ENCODE data around the gene AIP. TPM values are rescaled to one million over a fixed set of nuclear protein-coding genes. Genes with fewer than 3 reads are reported as not detected.

AIP gene
- total RNA-seq, 2 experiments from 2014 or later: 115 to 117 TPM

- Histone ChIP-seq H3K36me3 (ENCODE audit: insufficient read depth, low read length) (peaks cover 40% of the 10 kb centered on the region), H3K9me3 (ENCODE audit: control insufficient read depth in 1 of 2, insufficient read depth in 1 of 2, low read length in 2 of 2) (no peaks in the 10 kb centered on the region), H3K4me3 (ENCODE audit: low read length) (peak within 1 kb of the TSS; percentile 97), H3K27ac (ENCODE audit: low read depth in 1 of 2, low read length in 2 of 2) (peak within 1 kb of the TSS; percentile 72 to 94), H3K27me3 (ENCODE audit: control insufficient read depth in 1 of 2, insufficient read depth in 2 of 2, low read length in 2 of 2) (no peaks in the 10 kb centered on the region), H3K4me1 (ENCODE audit: insufficient read depth, low read length) (peaks cover 81% of the 10 kb centered on the region)
- Mint-ChIP-seq H3K4me3 (peak within 1 kb of the TSS; percentile 98), H3K36me3 (ENCODE audit: low read depth) (peaks cover 60% of the 10 kb centered on the region), H3K4me1 (ENCODE audit: low read depth) (peaks cover 69% of the 10 kb centered on the region), H3K9me3 (no peaks in the 10 kb centered on the region), H3K27ac (peak within 1 kb of the TSS; percentile 98), H3K27me3 (no peaks in the 10 kb centered on the region)
- intact Hi-C loops (cut with DNase I, micrococcal nuclease): loop anchor here (1.0 to 2.0 kb wide), 6 partner anchors 9 to 70 kb away; partner anchors contain the start of genes PPP1CA (in 1 of the 2) and TMEM134 (in 1 of the 2)
- peak; percentile 59 for ATAC-seq (ENCODE audit: poor library complexity)
- POLR2A ChIA-PET: interaction anchor here (0.6 to 17.7 kb wide), 29 partner anchors 9 to 1016 kb away, joined by 3 to 411 read pairs (median 8); partner anchors contain the start of genes AIP, CABP4, CARNS1 and CDK2AP2
- CTCF ChIA-PET: interaction anchor here (0.9 to 4.3 kb wide), 9 partner anchors 17 to 86 kb away, joined by 3 to 21 read pairs (median 4); partner anchors contain the start of genes PPP1CA, TBC1D10C and TMEM134
- peak; percentile 57 to 91 (median 82) for DNase-seq
- TF ChIP-seq, protein P1, sequence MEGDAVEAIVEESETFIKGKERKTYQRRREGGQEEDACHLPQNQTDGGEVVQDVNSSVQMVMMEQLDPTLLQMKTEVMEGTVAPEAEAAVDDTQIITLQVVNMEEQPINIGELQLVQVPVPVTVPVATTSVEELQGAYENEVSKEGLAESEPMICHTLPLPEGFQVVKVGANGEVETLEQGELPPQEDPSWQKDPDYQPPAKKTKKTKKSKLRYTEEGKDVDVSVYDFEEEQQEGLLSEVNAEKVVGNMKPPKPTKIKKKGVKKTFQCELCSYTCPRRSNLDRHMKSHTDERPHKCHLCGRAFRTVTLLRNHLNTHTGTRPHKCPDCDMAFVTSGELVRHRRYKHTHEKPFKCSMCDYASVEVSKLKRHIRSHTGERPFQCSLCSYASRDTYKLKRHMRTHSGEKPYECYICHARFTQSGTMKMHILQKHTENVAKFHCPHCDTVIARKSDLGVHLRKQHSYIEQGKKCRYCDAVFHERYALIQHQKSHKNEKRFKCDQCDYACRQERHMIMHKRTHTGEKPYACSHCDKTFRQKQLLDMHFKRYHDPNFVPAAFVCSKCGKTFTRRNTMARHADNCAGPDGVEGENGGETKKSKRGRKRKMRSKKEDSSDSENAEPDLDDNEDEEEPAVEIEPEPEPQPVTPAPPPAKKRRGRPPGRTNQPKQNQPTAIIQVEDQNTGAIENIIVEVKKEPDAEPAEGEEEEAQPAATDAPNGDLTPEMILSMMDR (IDR thresholded peaks at IDR 0.05): no peak
Measured at GRCh38 chr11:67437082-67437808, 45.6 kb upstream of the AIP start, which contains the start of gene PTPRCAP. Gene PTPRCAP (minus strand): TSS chr11:67437682. CDS start chr11:67437619, 63 bp downstream.

GRCh38 chr11:67437809-67438157 lies 45.0 kb upstream of the AIP start:
- DNase-seq (no peak), ATAC-seq (ENCODE audit: poor library complexity) (no peak)
- Mint-ChIP-seq H3K4me1 (ENCODE audit: low read depth) (peaks cover 69% of the 10 kb centered on the region), H3K27ac (peak overlapping the region; percentile 98), H3K4me3 (peak overlapping the region; percentile 98), H3K36me3 (ENCODE audit: low read depth) (peaks cover 54% of the 10 kb centered on the region), H3K27me3 (no peaks in the 10 kb centered on the region), H3K9me3 (no peaks in the 10 kb centered on the region)
- TF ChIP-seq, protein P1 (IDR thresholded peaks at IDR 0.05): no peak
- H3K36me3 ChIP-seq (ENCODE audit: insufficient read depth, low read length): peaks cover 35% of the 10 kb centered on the region
- peak overlapping the region; percentile 72 to 94 for H3K27ac ChIP-seq (ENCODE audit: low read depth in 1 of 2, low read length in 2 of 2)
- H3K4me3 ChIP-seq (ENCODE audit: low read length): peak overlapping the region; percentile 97
- CTCF ChIA-PET: interaction anchor here (0.8 to 4.3 kb wide), 7 partner anchors 17 to 55 kb away, joined by 3 to 21 read pairs (median 6); partner anchors contain the start of genes PPP1CA, TBC1D10C and TMEM134
- no peaks in the 10 kb centered on the region for H3K9me3 ChIP-seq (ENCODE audit: control insufficient read depth in 1 of 2, insufficient read depth in 1 of 2, low read length in 2 of 2)
- H3K27me3 ChIP-seq (ENCODE audit: control insufficient read depth in 1 of 2, insufficient read depth in 2 of 2, low read length in 2 of 2): no peaks in the 10 kb centered on the region
- H3K4me1 ChIP-seq (ENCODE audit: insufficient read depth, low read length): peaks cover 81% of the 10 kb centered on the region
- intact Hi-C loops (cut with DNase I, micrococcal nuclease): loop anchor here (1.0 to 2.0 kb wide), 7 partner anchors 9 to 69 kb away; partner anchors contain the start of genes PPP1CA (in 1 of the 2) and TMEM134 (in 1 of the 2)
- POLR2A ChIA-PET: interaction anchor here (1.0 to 17.7 kb wide), 27 partner anchors 9 to 319 kb away, joined by 3 to 411 read pairs (median 11); partner anchors contain the start of genes AIP, CABP4, CARNS1 and CDK2AP2

GRCh38 chr11:67438158-67438902 lies 44.5 kb upstream of the AIP start:
- intact Hi-C loops (cut with DNase I, micrococcal nuclease): loop anchor here in 1 of 2 experiments (1.0 kb wide), 1 partner anchor 17 kb away; no protein-coding TSS in a partner anchor
- no peaks in the 10 kb centered on the region for H3K9me3 ChIP-seq (ENCODE audit: control insufficient read depth in 1 of 2, insufficient read depth in 1 of 2, low read length in 2 of 2)
- ATAC-seq (ENCODE audit: poor library complexity) (peak; percentile 47), DNase-seq (peak; percentile 52 to 87 (median 77))
- peaks cover 49% of the 10 kb centered on the region for H3K36me3 Mint-ChIP-seq (ENCODE audit: low read depth)
- H3K27me3 ChIP-seq (ENCODE audit: control insufficient read depth in 1 of 2, insufficient read depth in 2 of 2, low read length in 2 of 2): no peaks in the 10 kb centered on the region
- no peaks in the 10 kb centered on the region for H3K27me3 Mint-ChIP-seq
- ChIA-PET CTCF (interaction anchor here (0.8 to 4.3 kb wide), 7 partner anchors 18 to 56 kb away, joined by 3 to 21 read pairs (median 6); partner anchors contain the start of genes PPP1CA, TBC1D10C and TMEM134), POLR2A (interaction anchor here (1.0 to 17.7 kb wide), 26 partner anchors 10 to 319 kb away, joined by 3 to 411 read pairs (median 12); partner anchors contain the start of genes AIP, CABP4, CARNS1 and CDK2AP2)
- peak overlapping the region; percentile 98 for H3K27ac Mint-ChIP-seq
- H3K9me3 Mint-ChIP-seq: no peaks in the 10 kb centered on the region
- peaks cover 29% of the 10 kb centered on the region for H3K36me3 ChIP-seq (ENCODE audit: insufficient read depth, low read length)
- peak overlapping the region; percentile 72 to 94 for H3K27ac ChIP-seq (ENCODE audit: low read depth in 1 of 2, low read length in 2 of 2)
- TF ChIP-seq, protein P1 (IDR thresholded peaks at IDR 0.05): no peak
- H3K4me1 Mint-ChIP-seq (ENCODE audit: low read depth): peaks cover 66% of the 10 kb centered on the region
- H3K4me1 ChIP-seq (ENCODE audit: insufficient read depth, low read length): peaks cover 80% of the 10 kb centered on the region
- peak overlapping the region; percentile 98 for H3K4me3 Mint-ChIP-seq
- peak overlapping the region; percentile 97 for H3K4me3 ChIP-seq (ENCODE audit: low read length)
